ENCODE data around the gene DNAH6.
"Not testable (repeated sequence)": the region's sequence is repeated elsewhere in the genome, so short reads cannot be mapped to it uniquely, and the experiment has no call there.

DNAH6 gene

DNA sequence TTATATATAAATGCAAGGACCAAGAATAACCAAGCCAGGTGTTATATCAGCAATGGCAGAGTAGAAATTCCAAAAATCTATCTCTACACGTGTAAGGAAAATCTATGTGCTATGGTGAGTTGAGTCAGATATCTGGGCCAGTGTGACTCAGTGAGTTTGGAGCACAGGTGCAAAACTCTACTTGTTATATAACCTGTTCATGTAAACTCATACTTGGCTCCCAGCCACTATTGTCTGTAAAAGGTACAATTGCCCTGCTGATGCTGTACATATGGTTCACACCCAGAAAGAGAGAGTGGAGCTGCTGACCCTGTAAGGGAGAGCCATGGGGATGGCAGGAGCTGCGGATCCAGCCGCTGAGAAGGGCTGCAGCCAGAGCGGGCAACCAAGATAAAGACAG is 252.5 kb downstream of the DNAH6 start:
- Histone ChIP-seq H3K23ac (ENCODE audit: low read length in 2 of 2) (no peak overlapping the region), H2BK120ac (ENCODE audit: low read depth, low read length) (no peak overlapping the region)

DNA sequence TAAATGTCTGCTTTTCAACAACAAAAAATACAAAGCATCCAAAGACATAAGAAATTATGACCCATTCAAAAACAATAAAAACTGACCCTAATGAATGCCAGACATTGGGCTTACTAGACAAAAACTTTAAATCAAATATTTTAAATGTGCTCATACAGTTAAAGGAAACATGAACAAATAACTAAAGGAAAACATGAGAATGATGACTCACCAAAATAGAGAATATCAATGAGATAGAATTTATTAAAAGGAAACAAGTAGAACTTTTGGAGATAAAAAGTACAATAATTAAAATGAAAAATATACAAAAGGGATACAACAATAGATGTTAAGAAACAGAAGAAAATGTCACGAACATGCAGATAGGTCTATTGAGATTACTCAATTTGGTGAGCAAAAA is 254.0 kb downstream of the DNAH6 start:
- Histone ChIP-seq H3K14ac (ENCODE audit: low read length in 2 of 2) (no peak overlapping the region), H3K9me3 (ENCODE audit: control insufficient read depth, low read length) (peaks cover 46% of the 10 kb centered on the region), H3K4me2 (ENCODE audit: low read length, poor library complexity, severe bottlenecking) (no peak overlapping the region), H3K4me1 (ENCODE audit: control insufficient read depth, insufficient read depth, low read depth, low read length) (no peaks in the 10 kb centered on the region), H3K4ac (ENCODE audit: low read depth in 1 of 2, low read length in 2 of 2) (no peak overlapping the region), H2AK5ac (ENCODE audit: low read length, severe bottlenecking) (no peak overlapping the region), H4K91ac (ENCODE audit: low read length) (no peak overlapping the region), H2BK12ac (ENCODE audit: low read length in 2 of 2) (no peak overlapping the region), H4K8ac (ENCODE audit: low read length) (no peak overlapping the region), H3K18ac (ENCODE audit: low read depth in 1 of 2, low read length in 2 of 2) (no peak overlapping the region), H3K27me3 (ENCODE audit: control insufficient read depth in 1 of 2, insufficient read depth in 1 of 2, low read length in 2 of 2) (no peaks in the 10 kb centered on the region), H3K36me3 (ENCODE audit: control insufficient read depth in 1 of 2, insufficient read depth in 2 of 2, low read depth in 1 of 2, low read length in 2 of 2) (no peaks in the 10 kb centered on the region), H2BK15ac (ENCODE audit: low read depth, poor library complexity, severe bottlenecking) (no peak overlapping the region), H3K27ac (ENCODE audit: low read length, poor library complexity, severe bottlenecking) (no peak overlapping the region), H3K23ac (ENCODE audit: low read length in 2 of 2) (no peak overlapping the region), H2BK5ac (ENCODE audit: low read depth, low read length, poor library complexity, severe bottlenecking) (no peak overlapping the region), H3K9ac (ENCODE audit: low read length) (no peak overlapping the region), H2BK120ac (ENCODE audit: low read depth, low read length) (no peak overlapping the region), H3K79me1 (replicated peaks; ENCODE audit: low read length, poor library complexity, severe bottlenecking) (no peaks in the 10 kb centered on the region), H3K4me3 (ENCODE audit: insufficient read depth in 1 of 2, low read depth in 1 of 2, low read length in 2 of 2) (no peak overlapping the region), H2AFZ (ENCODE audit: low read depth, low read length) (no peak overlapping the region)
- DNase-seq, result no peak
- no CpG with 5 or more reads among the region's 1 CpG for WGBS

More for the DNA sequence above, 252.5 kb downstream of the DNAH6 start:
- no peak for DNase-seq
- 88% methylated on average over 4 of the region's 4 CpGs for WGBS
- Histone ChIP-seq H4K8ac (ENCODE audit: low read length) (no peak overlapping the region), H3K27ac (ENCODE audit: low read length, poor library complexity, severe bottlenecking) (no peak overlapping the region), H3K79me1 (replicated peaks; ENCODE audit: low read length, poor library complexity, severe bottlenecking) (no peaks in the 10 kb centered on the region), H3K4me2 (ENCODE audit: low read length, poor library complexity, severe bottlenecking) (no peak overlapping the region), H3K9ac (ENCODE audit: low read length) (no peak overlapping the region), H3K4me3 (ENCODE audit: insufficient read depth in 1 of 2, low read depth in 1 of 2, low read length in 2 of 2) (no peak overlapping the region), H3K4ac (ENCODE audit: low read depth in 1 of 2, low read length in 2 of 2) (no peak overlapping the region), H3K14ac (ENCODE audit: low read length in 2 of 2) (no peak overlapping the region), H3K4me1 (ENCODE audit: control insufficient read depth, insufficient read depth, low read depth, low read length) (no peaks in the 10 kb centered on the region), H3K18ac (ENCODE audit: low read depth in 1 of 2, low read length in 2 of 2) (no peak overlapping the region), H3K36me3 (ENCODE audit: control insufficient read depth in 1 of 2, insufficient read depth in 2 of 2, low read depth in 1 of 2, low read length in 2 of 2) (no peaks in the 10 kb centered on the region), H4K91ac (ENCODE audit: low read length) (no peak overlapping the region), H3K27me3 (ENCODE audit: control insufficient read depth in 1 of 2, insufficient read depth in 1 of 2, low read length in 2 of 2) (no peaks in the 10 kb centered on the region), H2BK15ac (ENCODE audit: low read depth, poor library complexity, severe bottlenecking) (no peak overlapping the region), H3K9me3 (ENCODE audit: control insufficient read depth, low read length) (peaks cover 32% of the 10 kb centered on the region), H2BK12ac (ENCODE audit: low read length in 2 of 2) (no peak overlapping the region), H2BK5ac (ENCODE audit: low read depth, low read length, poor library complexity, severe bottlenecking) (no peak overlapping the region), H2AK5ac (ENCODE audit: low read length, severe bottlenecking) (no peak overlapping the region), H2AFZ (ENCODE audit: low read depth, low read length) (no peak overlapping the region)

DNA sequence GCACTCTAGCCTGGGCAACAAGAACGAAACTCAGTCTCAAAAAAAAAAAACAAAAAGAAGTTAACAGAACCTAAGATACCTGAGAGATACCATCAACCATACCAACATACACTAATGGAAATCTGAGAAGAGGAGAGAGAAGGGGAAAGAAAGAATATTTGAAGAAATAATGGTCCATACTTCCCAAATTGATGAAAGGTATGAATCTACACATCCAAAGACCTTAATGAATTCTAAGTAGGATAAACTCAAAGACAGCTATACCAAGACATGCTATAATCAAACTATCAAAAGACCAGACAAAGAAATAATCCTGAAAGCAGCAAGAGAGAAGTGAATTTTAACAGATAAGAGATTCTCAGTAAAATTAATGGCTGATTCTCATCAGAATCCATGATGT is 255.0 kb downstream of the DNAH6 start:
- H3K9me3 ChIP-seq (ENCODE audit: control insufficient read depth, low read length), result peaks cover 48% of the 10 kb centered on the region
- H3K27ac ChIP-seq (ENCODE audit: low read length, poor library complexity, severe bottlenecking), result no peak overlapping the region
- H2BK120ac ChIP-seq (ENCODE audit: low read depth, low read length), result no peak overlapping the region
- H3K79me1 ChIP-seq (replicated peaks; ENCODE audit: low read length, poor library complexity, severe bottlenecking), result no peaks in the 10 kb centered on the region
- no peak overlapping the region for H4K91ac ChIP-seq (ENCODE audit: low read length)
- DNase-seq, result no peak
- H3K18ac ChIP-seq (ENCODE audit: low read depth in 1 of 2, low read length in 2 of 2), result no peak overlapping the region
- H3K9ac ChIP-seq (ENCODE audit: low read length), result no peak overlapping the region
- no peak overlapping the region for H2BK12ac ChIP-seq (ENCODE audit: low read length in 2 of 2)
- no peak overlapping the region for H3K4me2 ChIP-seq (ENCODE audit: low read length, poor library complexity, severe bottlenecking)
- no CpG with 5 or more reads among the region's 1 CpG for WGBS
- no peaks in the 10 kb centered on the region for H3K36me3 ChIP-seq (ENCODE audit: control insufficient read depth in 1 of 2, insufficient read depth in 2 of 2, low read depth in 1 of 2, low read length in 2 of 2)
- no peak overlapping the region for H2BK5ac ChIP-seq (ENCODE audit: low read depth, low read length, poor library complexity, severe bottlenecking)
- H2AK5ac ChIP-seq (ENCODE audit: low read length, severe bottlenecking), result no peak overlapping the region
- no peak overlapping the region for H3K14ac ChIP-seq (ENCODE audit: low read length in 2 of 2)
- no peak overlapping the region for H2BK15ac ChIP-seq (ENCODE audit: low read depth, poor library complexity, severe bottlenecking)
- H3K4ac ChIP-seq (ENCODE audit: low read depth in 1 of 2, low read length in 2 of 2), result no peak overlapping the region
- H3K4me3 ChIP-seq (ENCODE audit: insufficient read depth in 1 of 2, low read depth in 1 of 2, low read length in 2 of 2), result no peak overlapping the region
- H4K8ac ChIP-seq (ENCODE audit: low read length), result no peak overlapping the region
- H3K4me1 ChIP-seq (ENCODE audit: control insufficient read depth, insufficient read depth, low read depth, low read length), result no peaks in the 10 kb centered on the region
- no peak overlapping the region for H2AFZ ChIP-seq (ENCODE audit: low read depth, low read length)
- no peak overlapping the region for H3K23ac ChIP-seq (ENCODE audit: low read length in 2 of 2)
- H3K27me3 ChIP-seq (ENCODE audit: control insufficient read depth in 1 of 2, insufficient read depth in 1 of 2, low read length in 2 of 2), result no peaks in the 10 kb centered on the region

DNA sequence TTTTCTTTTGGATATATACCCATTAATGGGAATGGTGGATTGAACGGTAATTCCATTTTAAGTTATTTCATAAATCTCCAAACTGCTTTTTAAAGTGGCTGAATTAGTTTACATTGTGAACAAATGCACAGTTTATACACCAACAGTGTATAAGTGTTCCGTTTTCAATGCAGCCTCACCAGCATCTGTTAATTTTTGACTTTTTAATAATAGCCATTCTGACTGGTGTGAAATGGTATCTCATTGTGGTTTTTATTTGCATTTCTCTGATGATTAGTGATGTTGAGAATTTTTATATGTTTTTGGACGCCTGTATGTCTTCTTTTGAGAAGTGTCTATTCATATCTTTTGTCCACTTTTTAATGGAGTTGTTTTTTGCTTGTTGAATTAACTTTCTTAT is 257.3 kb downstream of the DNAH6 start:
- H3K4me3 ChIP-seq (ENCODE audit: insufficient read depth in 1 of 2, low read depth in 1 of 2, low read length in 2 of 2); H3K4me2 ChIP-seq (ENCODE audit: low read length, poor library complexity, severe bottlenecking); H3K79me1 ChIP-seq (replicated peaks; ENCODE audit: low read length, poor library complexity, severe bottlenecking); H2BK120ac ChIP-seq (ENCODE audit: low read depth, low read length); H3K9ac ChIP-seq (ENCODE audit: low read length); H2BK5ac ChIP-seq (ENCODE audit: low read depth, low read length, poor library complexity, severe bottlenecking); H2BK12ac ChIP-seq (ENCODE audit: low read length in 2 of 2); DNase-seq; H3K18ac ChIP-seq (ENCODE audit: low read depth in 1 of 2, low read length in 2 of 2); H3K23ac ChIP-seq (ENCODE audit: low read length in 2 of 2); H3K27ac ChIP-seq (ENCODE audit: low read length, poor library complexity, severe bottlenecking); H3K4me1 ChIP-seq (ENCODE audit: control insufficient read depth, insufficient read depth, low read depth, low read length); H2AFZ ChIP-seq (ENCODE audit: low read depth, low read length); H4K91ac ChIP-seq (ENCODE audit: low read length); H4K8ac ChIP-seq (ENCODE audit: low read length); H3K4ac ChIP-seq (ENCODE audit: low read depth in 1 of 2, low read length in 2 of 2); H3K27me3 ChIP-seq (ENCODE audit: control insufficient read depth in 1 of 2, insufficient read depth in 1 of 2, low read length in 2 of 2); H3K36me3 ChIP-seq (ENCODE audit: control insufficient read depth in 1 of 2, insufficient read depth in 2 of 2, low read depth in 1 of 2, low read length in 2 of 2); H2AK5ac ChIP-seq (ENCODE audit: low read length, severe bottlenecking); H3K14ac ChIP-seq (ENCODE audit: low read length in 2 of 2); H2BK15ac ChIP-seq (ENCODE audit: low read depth, poor library complexity, severe bottlenecking): not testable (repeated sequence)
- H3K9me3 ChIP-seq (ENCODE audit: control insufficient read depth, low read length), result peaks cover 48% of the 10 kb centered on the region
- WGBS, result 29% methylated on average over 1 of the region's 3 CpGs
